HepG2 (cell line): ENCODE results near the gene S100A11. TPM values are rescaled to one million over a fixed set of nuclear protein-coding genes. Genes with fewer than 3 reads are reported as not detected.

Experiments
- ATAC-seq: fragments of 200-7000 bp; cut with Tn5 transposase; 3 replicates; pipeline ENCODE4 v1.9.1; 2020; ENCODE audit warnings: mild to moderate bottlenecking, moderate library complexity
- BruUV-seq: library from RNA; stranded (reverse); fragments of 400-500 nt; replicated peaks from 2 replicates; lab custom pipeline; 2021; lab: Mats Ljungman, UMichigan
- CTCF ChIA-PET: fragments of 300-600 bp; formaldehyde crosslinking; extraction: SDS; loops from one replicate; lab custom pipeline; 2021; ENCODE audit warnings: low total read pairs, inconsistent platforms, low intra/inter-chr PET ratio; lab: Yijun Ruan, JAX
- POLR2A ChIA-PET: fragments of 350-600 bp; sonication (Branson Sonifier 250); formaldehyde crosslinking; loops from one replicate; lab custom pipeline; 2020; ENCODE audit warnings: antibody characterized with exemption, inconsistent platforms; lab: Yijun Ruan, JAX
- DNase-seq: peaks from one replicate; pipeline ENCODE4 v3.0.0-alpha.2; 2015; ENCODE audit warnings: low spot score
- FAIRE-seq: peaks from 3 replicates; lab custom pipeline; 2011; peaks lifted over from hg19 to GRCh38; lab: Jason Lieb, UNC
- H2AFZ ChIP-seq: one replicate; pipeline ENCODE4 v1.6.1; 2011; ENCODE audit warnings: low read length, inconsistent platforms
- H3K27ac ChIP-seq: fragments of 300-600 bp; 3 replicates; pipeline ENCODE4 v1.8.0; 2011; ENCODE audit warnings: mixed run types, mild to moderate bottlenecking, mixed read lengths, low read length, inconsistent platforms; ENCODE audit not compliant: insufficient read depth; ENCODE audit errors: extremely low read length
- H3K27me3 ChIP-seq, 2 experiments: fragments of 200-600 bp in 1 of 2; 2 replicates in 1 of 2; 3 replicates in 1 of 2; pipeline versions ENCODE4 v1.6.0 to v1.8.0; 2011; ENCODE audit warnings: low read length in 2 of 2, mild to moderate bottlenecking in 2 of 2, moderate library complexity in 2 of 2, inconsistent platforms in 1 of 2; ENCODE audit not compliant: insufficient read depth in 2 of 2, control insufficient read depth in 1 of 2
- H3K36me3 ChIP-seq, 2 experiments: fragments of 200-600 bp in 1 of 2; replicated peaks in 1 of 2; 2 replicates in 1 of 2; 3 replicates in 1 of 2; pipeline versions ENCODE4 v1.5.1 to v1.8.0; 2011; ENCODE audit warnings: low read length in 2 of 2, inconsistent platforms in 1 of 2; ENCODE audit not compliant: insufficient read depth in 2 of 2, control insufficient read depth in 1 of 2
- H3K4me1 ChIP-seq: 2 replicates; pipeline ENCODE4 v1.5.1; 2012; ENCODE audit warnings: low read length, inconsistent platforms; ENCODE audit not compliant: insufficient read depth
- H3K4me2 ChIP-seq: 2 replicates; pipeline ENCODE4 v1.6.0; 2011; ENCODE audit warnings: low read depth, low read length, inconsistent platforms
- H3K4me3 ChIP-seq, 3 experiments: fragments of 200-600 bp in 1 of 3; sonication (generic), shearing (Covaris generic) in 1 of 3; replicated peaks in 1 of 3; 2 replicates each; pipeline ENCODE4 v1.5.1; 2011 to 2016; ENCODE audit warnings: low read length in 3 of 3, inconsistent platforms in 2 of 3, low read depth in 2 of 3, mild to moderate bottlenecking in 2 of 3, control low read depth in 1 of 3, mixed read lengths in 1 of 3; ENCODE audit not compliant: insufficient read depth in 1 of 3
- H3K79me2 ChIP-seq: one replicate; pipeline ENCODE4 v1.6.1; 2011; ENCODE audit warnings: low read length, inconsistent platforms; ENCODE audit not compliant: insufficient read depth
- H3K9ac ChIP-seq: 2 replicates; pipeline ENCODE4 v1.6.0; 2011; ENCODE audit warnings: mild to moderate bottlenecking, low read depth, low read length, inconsistent platforms; ENCODE audit not compliant: insufficient read depth
- H3K9me3 ChIP-seq: 2 replicates; pipeline ENCODE4 v1.5.1; 2012; ENCODE audit warnings: mild to moderate bottlenecking, low read length
- H4K20me1 ChIP-seq: 2 replicates; pipeline ENCODE4 v1.6.0; 2011; ENCODE audit warnings: inconsistent platforms, mild to moderate bottlenecking, low read length, moderate library complexity; ENCODE audit not compliant: insufficient read depth
- KLF16 ChIP-seq, 2 experiments: sonication (generic) in 1 of 2; formaldehyde crosslinking in 1 of 2; IDR thresholded peaks; 2 replicates each; pipeline versions ENCODE4 v1.6.1 to v1.8.0; 2016 to 2023; ENCODE audit warnings: missing genetic modification reagents in 2 of 2, missing compliant biosample characterization in 1 of 2
- MLLT10 ChIP-seq: sonication (generic); formaldehyde crosslinking; IDR thresholded peaks from 2 replicates; pipeline ENCODE4 v1.4.0; 2020; ENCODE audit warnings: missing genetic modification reagents
- NFKB2 ChIP-seq: sonication (generic); formaldehyde crosslinking; IDR thresholded peaks from 2 replicates; pipeline ENCODE4 v1.4.0; 2020; ENCODE audit warnings: missing genetic modification reagents, borderline replicate concordance
- SETDB1 ChIP-seq: sonication (generic); formaldehyde crosslinking; IDR thresholded peaks from 2 replicates; pipeline ENCODE4 v1.5.1; 2020; ENCODE audit warnings: missing genetic modification reagents, mild to moderate bottlenecking, borderline replicate concordance
- STAG1 ChIP-seq: sonication (generic); formaldehyde crosslinking; IDR thresholded peaks from 2 replicates; pipeline ENCODE4 v1.4.0; 2020; ENCODE audit warnings: missing genetic modification reagents
- TEAD2 ChIP-seq: sonication (generic); formaldehyde crosslinking; IDR thresholded peaks from 2 replicates; pipeline ENCODE4 v1.9.0; 2021; ENCODE audit warnings: missing genetic modification reagents
- USF2 ChIP-seq, 2 experiments: sonication (generic) in 1 of 2; formaldehyde crosslinking in 1 of 2; IDR thresholded peaks; 2 replicates each; pipeline versions ENCODE4 v1.5.1 to v1.6.1; 2011 to 2020; ENCODE audit warnings: borderline replicate concordance in 1 of 2, low read depth in 1 of 2, low read length in 1 of 2, mild to moderate bottlenecking in 1 of 2, missing genetic modification reagents in 1 of 2, moderate library complexity in 1 of 2
- WGBS: methylation state at CpG from one replicate; pipeline ENCODE4 v1.1.6; 2017; ENCODE audit warnings: low lambda C conversion rate; 5-methylcytosine and 5-hydroxymethylcytosine counted together
- in situ Hi-C: cut with HindIII; loops from 2 replicates; pipeline ENCODE4 v1.10.0; 2017; ENCODE audit warnings: low pct_unique_long_range_greater_than_20kb; ENCODE audit not compliant: extremely low pct_ligation_motif_present
- intact Hi-C: fragments of 100-400 bp; cut with micrococcal nuclease; formaldehyde crosslinking; loops from one replicate; pipeline ENCODE4 v1.10.0; 2022; ENCODE audit not compliant: unreplicated experiment
- polyA plus RNA-seq, 8 experiments: library from polyadenylated mRNA; depleted of rRNA in 3 of 8; stranded (reverse) in 7 of 8; unstranded in 1 of 8; fragments of >200 nt; fragmentation: Illumina TruSeq in 4 of 8; extraction: Trizol in 4 of 8; gene quantifications; 2 replicates each; pipeline versions ENCODE4 v1.2.1 to v1.2.3, GENCODE V29; 2011 to 2016; ENCODE audit warnings: low read depth in 4 of 8, missing spikeins in 1 of 8, mixed read lengths in 1 of 8; ENCODE audit not compliant: insufficient read depth in 1 of 8
- total RNA-seq, 5 experiments: library from RNA; depleted of rRNA; stranded (reverse); fragments of >200 nt; fragmentation: Illumina TruSeq; extraction: Trizol; gene quantifications; 2 replicates each; pipeline ENCODE4 v1.2.3, GENCODE V29; 2016; ENCODE audit warnings: low read depth in 1 of 5

The S100A11 gene
- total and polyA plus RNA-seq, 2 of the 13 experiments (the other 11 are each of a cell fraction or from before 2014, with no cell fraction given) = 6.6 to 34.4 TPM

- ChIA-PET POLR2A (no interaction called here), CTCF (no interaction called here)
- WGBS = 9% methylated on average over 3 of the region's 3 CpGs
- FAIRE-seq = no peak
- H3K27me3 ChIP-seq = peaks cover 0 to 11% of the 10 kb centered on the region in 2 experiments; a peak in 2 of 5 replicates
- no TSS peak for BruUV-seq
- ATAC-seq = no peak
- no peak overlapping the region for H3K27ac ChIP-seq
- no peaks in the 10 kb centered on the region for H3K79me2 ChIP-seq
- no peak for DNase-seq
- no peak overlapping the region for H2AFZ ChIP-seq
- intact Hi-C loops = no loop called here
- no peaks in the 10 kb centered on the region for H3K9me3 ChIP-seq
- no peaks in the 10 kb centered on the region for H3K4me1 ChIP-seq
- H4K20me1 ChIP-seq = no peaks in the 10 kb centered on the region
- TF ChIP-seq KLF16 (CRISPR knock-in tag; IDR thresholded peaks at IDR 0.05) = no peak
- no peak for TF ChIP-seq USF2 (IDR thresholded peaks at IDR 0.05; ENCODE audit: low read depth, low read length)
- TF ChIP-seq USF2 (CRISPR knock-in tag; IDR thresholded peaks at IDR 0.05; ENCODE audit: borderline replicate concordance) = no peak
- no peak for TF ChIP-seq SETDB1 (CRISPR knock-in tag)
- TF ChIP-seq NFKB2 (CRISPR knock-in tag) = no peak
- TF ChIP-seq MLLT10 (CRISPR knock-in tag) = no peak
- TF ChIP-seq STAG1 (CRISPR knock-in tag) = no peak
- no peak for TF ChIP-seq TEAD2 (CRISPR knock-in tag)
- in situ Hi-C loops = no loop called here
- H3K4me2 ChIP-seq = no peak overlapping the region
- H3K9ac ChIP-seq = no peak overlapping the region
- no peak overlapping the region for H3K4me3 ChIP-seq
- no peaks in the 10 kb centered on the region for H3K36me3 ChIP-seq
These were observed 35.5 kb upstream of the S100A11 start for GRCh38 chr1:152072311-152072710.
